ENCODE results near the gene PCDH12. TPM values are rescaled to one million over a fixed set of nuclear protein-coding genes. Genes with fewer than 3 reads are reported as not detected.

The PCDH12 gene
- total and polyA plus RNA-seq, 10 of the 15 experiments (the other 5 are each of a cell fraction or from before 2014, with no cell fraction given): 0.01 to 0.14 (median 0.06) TPM; not detected in 4

DNA sequence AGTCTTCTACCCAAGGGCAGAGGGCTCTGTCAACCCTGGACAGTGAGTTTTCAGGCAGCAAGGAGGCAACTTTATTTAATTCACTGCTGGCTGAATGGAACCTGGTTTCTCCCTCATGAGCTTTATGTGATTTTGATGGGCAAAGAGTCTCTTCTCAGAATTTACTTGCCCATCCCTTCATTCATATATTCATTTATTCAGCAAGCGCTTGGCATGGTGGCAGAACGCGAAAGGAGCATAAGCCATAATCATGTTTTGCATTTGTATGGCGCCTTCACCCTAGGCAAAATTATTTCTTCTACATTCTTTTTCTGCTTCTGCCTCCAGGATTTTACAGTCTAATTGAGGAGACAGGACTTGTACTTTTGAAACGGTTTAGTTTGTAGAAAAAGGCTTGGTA lies 26.3 kb downstream of the PCDH12 start:
- Histone ChIP-seq H3K4me1 (ENCODE audit: control insufficient read depth, insufficient read depth, low read length) (no peaks in the 10 kb centered on the region), H2AFZ (ENCODE audit: control insufficient read depth, low read depth, low read length) (no peak overlapping the region), H3K36me3 (ENCODE audit: control insufficient read depth in 2 of 2, insufficient read depth in 2 of 2, low read length in 1 of 2) (peaks cover 15 to 28% of the 10 kb centered on the region in 2 experiments), H3K9ac (ENCODE audit: control insufficient read depth, insufficient read depth, low read length) (no peak overlapping the region), H3K9me3 (replicated peaks; ENCODE audit: control insufficient read depth, insufficient read depth, low read length) (no peaks in the 10 kb centered on the region), H3K27me3 (replicated peaks in 1 of 2; ENCODE audit: control insufficient read depth in 2 of 2, insufficient read depth in 2 of 2, low read length in 1 of 2) (no peaks in the 10 kb centered on the region), H3K4me2 (ENCODE audit: control insufficient read depth, insufficient read depth) (no peak overlapping the region), H4K20me1 (ENCODE audit: control insufficient read depth, insufficient read depth) (no peaks in the 10 kb centered on the region), H3K79me2 (ENCODE audit: control insufficient read depth, insufficient read depth, low read length) (no peaks in the 10 kb centered on the region), H3K4me3 (no peak overlapping the region), H3K27ac (ENCODE audit: control insufficient read depth, insufficient read depth) (no peak overlapping the region)
- no peak for FAIRE-seq
- intact Hi-C loops (cut with micrococcal nuclease; ENCODE audit: unreplicated experiment) (no loop called here), in situ Hi-C loops (cut with MboI) (no loop called here)
- WGBS (ENCODE audit: insufficient coverage, insufficient replicate concordance, low lambda C conversion rate, missing lambda C conversion rate): 90% methylated on average over 5 of the region's 5 CpGs
- BruUV-seq (replicated peaks): no TSS peak
- RAD21 ChIA-PET (ENCODE audit: unreplicated experiment): no interaction called here
- CTCF ChIA-PET: interaction anchor here (1.0 kb wide), 1 partner anchor 29 kb away, joined by 3 read pairs; no protein-coding TSS in a partner anchor
- no peak for TF ChIP-seq HDAC2 (IDR thresholded peaks at IDR 0.05)
- TF ChIP-seq SIN3A (IDR thresholded peaks at IDR 0.05; ENCODE audit: low read depth, low read length): no peak
- TF ChIP-seq RELA (IDR thresholded peaks at IDR 0.05; ENCODE audit: borderline replicate concordance, partially characterized antibody): no peak
- TF ChIP-seq, protein P1, sequence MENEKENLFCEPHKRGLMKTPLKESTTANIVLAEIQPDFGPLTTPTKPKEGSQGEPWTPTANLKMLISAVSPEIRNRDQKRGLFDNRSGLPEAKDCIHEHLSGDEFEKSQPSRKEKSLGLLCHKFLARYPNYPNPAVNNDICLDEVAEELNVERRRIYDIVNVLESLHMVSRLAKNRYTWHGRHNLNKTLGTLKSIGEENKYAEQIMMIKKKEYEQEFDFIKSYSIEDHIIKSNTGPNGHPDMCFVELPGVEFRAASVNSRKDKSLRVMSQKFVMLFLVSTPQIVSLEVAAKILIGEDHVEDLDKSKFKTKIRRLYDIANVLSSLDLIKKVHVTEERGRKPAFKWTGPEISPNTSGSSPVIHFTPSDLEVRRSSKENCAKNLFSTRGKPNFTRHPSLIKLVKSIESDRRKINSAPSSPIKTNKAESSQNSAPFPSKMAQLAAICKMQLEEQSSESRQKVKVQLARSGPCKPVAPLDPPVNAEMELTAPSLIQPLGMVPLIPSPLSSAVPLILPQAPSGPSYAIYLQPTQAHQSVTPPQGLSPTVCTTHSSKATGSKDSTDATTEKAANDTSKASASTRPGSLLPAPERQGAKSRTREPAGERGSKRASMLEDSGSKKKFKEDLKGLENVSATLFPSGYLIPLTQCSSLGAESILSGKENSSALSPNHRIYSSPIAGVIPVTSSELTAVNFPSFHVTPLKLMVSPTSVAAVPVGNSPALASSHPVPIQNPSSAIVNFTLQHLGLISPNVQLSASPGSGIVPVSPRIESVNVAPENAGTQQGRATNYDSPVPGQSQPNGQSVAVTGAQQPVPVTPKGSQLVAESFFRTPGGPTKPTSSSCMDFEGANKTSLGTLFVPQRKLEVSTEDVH (IDR thresholded peaks at IDR 0.05; ENCODE audit: low read depth, partially characterized antibody): no peak
- TF ChIP-seq, protein P2, sequence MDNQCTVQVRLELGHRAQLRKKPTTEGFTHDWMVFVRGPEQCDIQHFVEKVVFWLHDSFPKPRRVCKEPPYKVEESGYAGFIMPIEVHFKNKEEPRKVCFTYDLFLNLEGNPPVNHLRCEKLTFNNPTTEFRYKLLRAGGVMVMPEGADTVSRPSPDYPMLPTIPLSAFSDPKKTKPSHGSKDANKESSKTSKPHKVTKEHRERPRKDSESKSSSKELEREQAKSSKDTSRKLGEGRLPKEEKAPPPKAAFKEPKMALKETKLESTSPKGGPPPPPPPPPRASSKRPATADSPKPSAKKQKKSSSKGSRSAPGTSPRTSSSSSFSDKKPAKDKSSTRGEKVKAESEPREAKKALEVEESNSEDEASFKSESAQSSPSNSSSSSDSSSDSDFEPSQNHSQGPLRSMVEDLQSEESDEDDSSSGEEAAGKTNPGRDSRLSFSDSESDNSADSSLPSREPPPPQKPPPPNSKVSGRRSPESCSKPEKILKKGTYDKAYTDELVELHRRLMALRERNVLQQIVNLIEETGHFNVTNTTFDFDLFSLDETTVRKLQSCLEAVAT (IDR thresholded peaks at IDR 0.05): no peak
- TF ChIP-seq, protein P3, sequence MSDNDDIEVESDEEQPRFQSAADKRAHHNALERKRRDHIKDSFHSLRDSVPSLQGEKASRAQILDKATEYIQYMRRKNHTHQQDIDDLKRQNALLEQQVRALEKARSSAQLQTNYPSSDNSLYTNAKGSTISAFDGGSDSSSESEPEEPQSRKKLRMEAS (IDR thresholded peaks at IDR 0.05; ENCODE audit: low read depth, low read length): no peak
- TF ChIP-seq, protein P4, sequence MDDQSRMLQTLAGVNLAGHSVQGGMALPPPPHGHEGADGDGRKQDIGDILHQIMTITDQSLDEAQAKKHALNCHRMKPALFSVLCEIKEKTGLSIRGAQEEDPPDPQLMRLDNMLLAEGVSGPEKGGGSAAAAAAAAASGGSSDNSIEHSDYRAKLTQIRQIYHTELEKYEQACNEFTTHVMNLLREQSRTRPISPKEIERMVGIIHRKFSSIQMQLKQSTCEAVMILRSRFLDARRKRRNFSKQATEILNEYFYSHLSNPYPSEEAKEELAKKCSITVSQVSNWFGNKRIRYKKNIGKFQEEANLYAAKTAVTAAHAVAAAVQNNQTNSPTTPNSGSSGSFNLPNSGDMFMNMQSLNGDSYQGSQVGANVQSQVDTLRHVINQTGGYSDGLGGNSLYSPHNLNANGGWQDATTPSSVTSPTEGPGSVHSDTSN (IDR thresholded peaks at IDR 0.05; ENCODE audit: insufficient replicate concordance, low read depth, low read length): no peak
- no peak for TF ChIP-seq SMAD5 (IDR thresholded peaks at IDR 0.05; ENCODE audit: low read depth)
- no peak for TF ChIP-seq ZNF207 (IDR thresholded peaks at IDR 0.05; ENCODE audit: borderline replicate concordance)
- TF ChIP-seq STAT3 (IDR thresholded peaks at IDR 0.05; ENCODE audit: low read depth, low read length): no peak
- no peak for TF ChIP-seq SRF (IDR thresholded peaks at IDR 0.05; ENCODE audit: low read depth in 2 of 2, low read length in 2 of 2)
- no peak for TF ChIP-seq ZNF384 (IDR thresholded peaks at IDR 0.05; ENCODE audit: borderline replicate concordance, low read depth, low read length)
- no peak for TF ChIP-seq GABPA (IDR thresholded peaks at IDR 0.05; ENCODE audit: low read depth)
- TF ChIP-seq MYC (IDR thresholded peaks at IDR 0.05; ENCODE audit: insufficient read depth, insufficient read length, insufficient replicate concordance, low read length, severe bottlenecking): no peak
- SMC1A ChIA-PET (ENCODE audit: uncharacterized antibody, unreplicated experiment): no interaction called here
- POLR2A ChIA-PET: no interaction called here
- DNase-seq (ENCODE audit: low read depth, low spot score): no peak
- no peak for ATAC-seq
